OCI-LY3 (cell line): ENCODE data around the gene COL6A3.
"Not testable (repeated sequence)": the region's sequence is repeated elsewhere in the genome, so short reads cannot be mapped to it uniquely, and the experiment has no call there.

Experiments
- H2AFZ ChIP-seq: fragments of 200-600, 300-600 bp; shearing (Covaris generic); 2 replicates; pipeline ENCODE4 v1.6.0; 2014; ENCODE audit warnings: antibody characterized with exemption, low read depth, low read length
- H3K27ac ChIP-seq: fragments of 200-600, 300-600 bp; sonication (generic); 2 replicates; pipeline ENCODE4 v1.5.1; 2014; ENCODE audit warnings: mild to moderate bottlenecking, low read length, moderate library complexity, mixed read lengths
- H3K27me3 ChIP-seq: fragments of 200-600, 300-600 bp; sonication (generic); 2 replicates; pipeline ENCODE4 v1.6.1; 2014; ENCODE audit warnings: low read depth, low read length, mixed read lengths
- H3K36me3 ChIP-seq: fragments of 200-600, 300-600 bp; sonication (generic); replicated peaks from 2 replicates; pipeline ENCODE3; 2014; ENCODE audit warnings: low read depth, low read length, mixed read lengths
- H3K4me1 ChIP-seq: fragments of 300-600, 200-600 bp; sonication (generic); 2 replicates; pipeline ENCODE4 v1.6.1; 2014; ENCODE audit warnings: low read length, mixed read lengths
- H3K4me2 ChIP-seq: fragments of 200-600, 300-600 bp; sonication (generic); 2 replicates; pipeline ENCODE4 v1.6.1; 2014; ENCODE audit warnings: low read length, mixed read lengths
- H3K4me3 ChIP-seq: fragments of 300-600, 200-600 bp; sonication (generic); 2 replicates; pipeline ENCODE4 v1.5.1; 2014; ENCODE audit warnings: antibody characterized with exemption, mild to moderate bottlenecking, low read length, moderate library complexity
- H3K79me2 ChIP-seq: fragments of 300-600, 200-600 bp; shearing (Covaris generic); 2 replicates; pipeline ENCODE4 v1.6.1; 2014; ENCODE audit warnings: mild to moderate bottlenecking, low read length, mixed read lengths
- H3K9ac ChIP-seq: fragments of 300-600, 200-600 bp; shearing (Covaris generic); 2 replicates; pipeline ENCODE4 v1.6.0; 2014; ENCODE audit warnings: mild to moderate bottlenecking, low read length, moderate library complexity
- H3K9me3 ChIP-seq: fragments of 200-600, 300-600 bp; shearing (Covaris generic); 2 replicates; pipeline ENCODE4 v1.6.1; 2014; ENCODE audit warnings: low read length, mixed read lengths; ENCODE audit not compliant: insufficient read depth
- H4K20me1 ChIP-seq: fragments of 200-600, 300-600 bp; sonication (generic); 2 replicates; pipeline ENCODE4 v1.6.1; 2016; ENCODE audit warnings: low read length, mixed read lengths; ENCODE audit not compliant: insufficient read depth
- EZH2phosphoT487 ChIP-seq: fragments of 200-600 bp; shearing (Covaris generic); IDR thresholded peaks from 2 replicates; pipeline ENCODE4 v1.6.1; 2018; ENCODE audit warnings: antibody characterized with exemption, mixed run types, low read depth
- TF ChIP-seq, protein P1 (sequence below): fragments of 200-600, 300-600 bp; sonication (generic); IDR thresholded peaks from 2 replicates; pipeline ENCODE4 v1.5.1; 2014; ENCODE audit warnings: antibody characterized with exemption, low read length, low read depth

Gene COL6A3

DNA sequence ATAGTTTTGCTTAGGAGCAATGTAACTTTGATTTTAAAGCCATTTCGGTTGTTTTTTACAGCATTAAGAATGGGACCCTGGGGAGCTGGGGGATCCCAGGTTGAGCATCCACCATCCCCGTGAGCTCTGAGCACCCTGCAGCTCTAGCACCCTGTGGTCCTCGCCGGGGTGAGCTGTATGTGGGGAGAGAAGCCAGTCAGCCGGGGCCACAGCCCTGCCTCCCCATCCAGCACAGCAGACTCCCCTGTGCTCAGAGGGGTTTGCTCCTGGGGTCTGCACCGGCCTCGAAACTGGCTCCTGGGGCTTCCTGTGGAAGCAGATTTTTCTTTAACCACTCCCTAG, 1.3 kb downstream of the COL6A3 start:
- Histone ChIP-seq H3K4me3 (no peak overlapping the region), H2AFZ (no peak overlapping the region), H3K27ac (no peak overlapping the region), H3K27me3 (peaks cover 4% of the 10 kb centered on the region; the same call in 1 of the 2 replicates), H3K9ac (no peak overlapping the region), H3K4me2 (no peak overlapping the region), H3K79me2 (no peaks in the 10 kb centered on the region), H3K36me3 (no peaks in the 10 kb centered on the region), H3K4me1 (no peaks in the 10 kb centered on the region), H3K9me3 (no peaks in the 10 kb centered on the region), H4K20me1 (no peaks in the 10 kb centered on the region)
- TF ChIP-seq, protein P1, sequence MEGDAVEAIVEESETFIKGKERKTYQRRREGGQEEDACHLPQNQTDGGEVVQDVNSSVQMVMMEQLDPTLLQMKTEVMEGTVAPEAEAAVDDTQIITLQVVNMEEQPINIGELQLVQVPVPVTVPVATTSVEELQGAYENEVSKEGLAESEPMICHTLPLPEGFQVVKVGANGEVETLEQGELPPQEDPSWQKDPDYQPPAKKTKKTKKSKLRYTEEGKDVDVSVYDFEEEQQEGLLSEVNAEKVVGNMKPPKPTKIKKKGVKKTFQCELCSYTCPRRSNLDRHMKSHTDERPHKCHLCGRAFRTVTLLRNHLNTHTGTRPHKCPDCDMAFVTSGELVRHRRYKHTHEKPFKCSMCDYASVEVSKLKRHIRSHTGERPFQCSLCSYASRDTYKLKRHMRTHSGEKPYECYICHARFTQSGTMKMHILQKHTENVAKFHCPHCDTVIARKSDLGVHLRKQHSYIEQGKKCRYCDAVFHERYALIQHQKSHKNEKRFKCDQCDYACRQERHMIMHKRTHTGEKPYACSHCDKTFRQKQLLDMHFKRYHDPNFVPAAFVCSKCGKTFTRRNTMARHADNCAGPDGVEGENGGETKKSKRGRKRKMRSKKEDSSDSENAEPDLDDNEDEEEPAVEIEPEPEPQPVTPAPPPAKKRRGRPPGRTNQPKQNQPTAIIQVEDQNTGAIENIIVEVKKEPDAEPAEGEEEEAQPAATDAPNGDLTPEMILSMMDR, result no peak
- no peak for TF ChIP-seq EZH2phosphoT487

DNA sequence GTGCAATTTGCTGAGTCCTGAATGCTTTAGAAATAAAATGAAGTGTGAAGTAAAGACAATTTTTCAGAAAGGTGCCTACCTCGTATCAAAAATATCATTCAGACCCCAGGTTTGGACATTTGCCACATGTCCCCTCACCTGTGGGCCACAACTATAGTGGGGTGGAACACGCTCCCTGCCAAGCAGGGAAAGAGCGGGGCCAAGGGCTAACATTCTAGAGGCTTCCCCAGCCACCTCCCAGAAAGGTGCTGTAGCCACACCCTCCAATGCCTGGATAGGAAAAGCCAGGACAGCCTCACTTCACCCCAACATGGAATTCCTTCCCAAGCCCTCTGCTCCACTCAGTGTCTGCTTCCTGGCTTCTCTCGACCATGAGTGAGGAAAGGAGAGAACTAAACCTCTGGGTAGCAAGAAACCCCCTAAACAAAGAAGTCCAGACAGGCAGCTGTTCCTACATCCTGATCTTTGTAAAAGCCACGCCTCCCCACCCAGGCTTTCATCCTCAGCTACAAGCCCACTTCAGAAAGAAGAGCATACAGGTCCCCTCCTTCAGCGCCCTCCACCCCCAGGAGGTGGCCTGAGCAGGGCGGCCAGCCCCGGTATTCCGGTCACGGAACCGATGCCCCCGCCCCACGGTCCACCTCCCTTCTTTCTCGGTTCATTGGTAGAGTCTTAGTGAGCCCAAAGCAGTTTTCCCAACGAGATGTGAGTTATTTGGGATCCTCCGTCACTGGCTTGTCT, 2.1 kb downstream of the COL6A3 start:
- Histone ChIP-seq H2AFZ (no peak overlapping the region), H3K9ac (no peak overlapping the region), H4K20me1 (no peaks in the 10 kb centered on the region), H3K36me3 (no peaks in the 10 kb centered on the region), H3K4me2 (no peak overlapping the region), H3K27ac (no peak overlapping the region), H3K79me2 (no peaks in the 10 kb centered on the region), H3K4me3 (no peak overlapping the region), H3K9me3 (no peaks in the 10 kb centered on the region), H3K4me1 (no peaks in the 10 kb centered on the region), H3K27me3 (peaks cover 4% of the 10 kb centered on the region; the same call in 1 of the 2 replicates)
- no peak for TF ChIP-seq EZH2phosphoT487
- TF ChIP-seq, protein P1, result no peak

DNA sequence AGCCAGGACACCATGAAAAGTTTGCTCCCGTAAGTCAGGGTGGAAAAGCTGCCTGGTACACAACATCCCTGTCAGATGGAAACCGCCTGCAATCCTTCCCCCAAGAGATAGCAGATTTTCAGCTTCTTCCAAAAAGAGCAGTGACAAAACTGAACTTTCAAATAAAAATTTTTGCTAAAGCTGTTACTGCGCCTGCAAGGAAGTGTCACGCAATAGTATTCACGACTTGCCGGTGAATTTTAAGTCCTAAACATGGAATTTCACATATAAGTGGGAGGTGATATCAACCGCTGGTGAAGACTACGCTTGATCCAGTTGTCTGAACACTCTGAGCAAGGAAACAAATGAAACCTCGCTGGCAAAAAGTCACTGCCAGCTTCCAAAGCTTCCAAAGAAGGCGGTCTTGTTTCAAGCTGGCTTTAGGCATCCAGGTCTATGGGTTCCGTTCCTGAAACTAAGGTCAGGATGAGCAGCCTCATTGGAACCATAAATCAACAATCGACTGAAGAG, 2.8 kb downstream of the COL6A3 start:
- no peaks in the 10 kb centered on the region for H3K36me3 ChIP-seq
- no peak overlapping the region for H3K4me3 ChIP-seq
- no peak overlapping the region for H2AFZ ChIP-seq
- H3K4me2 ChIP-seq, result no peak overlapping the region
- H3K79me2 ChIP-seq, result no peaks in the 10 kb centered on the region
- no peaks in the 10 kb centered on the region for H3K4me1 ChIP-seq
- H3K9ac ChIP-seq, result no peak overlapping the region
- H3K9me3 ChIP-seq, result no peaks in the 10 kb centered on the region
- no peaks in the 10 kb centered on the region for H4K20me1 ChIP-seq
- H3K27me3 ChIP-seq, result peaks cover 8% of the 10 kb centered on the region
- H3K27ac ChIP-seq, result no peak overlapping the region
- no peak for TF ChIP-seq EZH2phosphoT487
- TF ChIP-seq, protein P1, result no peak

DNA sequence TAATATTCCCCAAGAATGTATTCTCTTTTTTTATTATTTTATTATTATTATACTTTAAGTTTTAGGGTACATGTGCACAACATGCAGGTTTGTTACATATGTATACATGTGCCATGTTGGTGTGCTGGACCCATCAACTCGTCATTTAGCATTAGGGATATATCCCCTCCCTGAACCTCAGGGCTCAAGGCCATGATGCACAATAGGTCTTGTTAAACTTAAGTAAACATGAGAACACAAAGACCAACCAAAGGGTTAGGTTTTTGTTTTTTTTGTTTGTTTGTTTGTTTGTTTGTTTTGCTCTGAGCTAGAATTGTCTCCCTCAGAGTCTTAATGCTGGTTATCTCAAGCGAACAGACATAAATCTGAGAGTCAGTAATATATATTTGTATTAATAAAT, 4.7 kb downstream of the COL6A3 start:
- not testable (repeated sequence) for H3K36me3 ChIP-seq, H3K4me1 ChIP-seq, H3K9me3 ChIP-seq, H3K79me2 ChIP-seq, H3K27ac ChIP-seq, H2AFZ ChIP-seq, H3K4me2 ChIP-seq, H4K20me1 ChIP-seq, H3K9ac ChIP-seq, H3K4me3 ChIP-seq
- peaks cover 25% of the 10 kb centered on the region for H3K27me3 ChIP-seq
